ENCODE results near the gene RNF207. TPM values are rescaled to one million over a fixed set of nuclear protein-coding genes. Genes with fewer than 3 reads are reported as not detected.

The RNF207 gene
- total RNA-seq, 1 experiment from 2014 or later, result 4.9 TPM

DNA sequence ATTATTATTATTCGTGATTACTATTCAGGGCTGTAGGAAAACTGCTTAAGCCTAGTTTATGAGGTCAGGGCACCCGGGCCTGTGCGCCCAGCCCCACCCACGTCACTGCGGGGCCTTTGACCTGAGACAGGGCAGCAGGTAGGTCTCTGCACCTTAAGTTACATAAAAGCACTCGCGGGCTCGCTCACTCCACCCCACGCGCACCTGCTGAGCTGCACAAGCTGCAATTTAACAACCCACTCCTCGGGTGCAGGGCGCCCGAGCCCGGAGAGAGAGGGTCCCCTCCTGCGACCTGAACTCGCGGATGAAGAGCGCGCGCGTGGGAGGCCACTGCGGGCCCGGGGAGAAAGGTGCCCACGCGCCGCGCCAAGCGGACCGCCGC is 29.4 kb downstream of the RNF207 start:
- H3K4me1 Mint-ChIP-seq, result peaks cover 33 to 43% of the 10 kb centered on the region in 2 experiments
- Histone ChIP-seq H3K4ac (ENCODE audit: low read depth, low read length) (no peak overlapping the region), H2BK15ac (ENCODE audit: low read depth, low read length) (no peak overlapping the region), H4K8ac (replicated peaks; ENCODE audit: insufficient read length, low read depth, low read length) (no peak overlapping the region), H3K4me2 (ENCODE audit: insufficient read depth, insufficient read length, low read length) (peak overlapping the region; percentile 75), H3K27me3 (ENCODE audit: insufficient read depth, low read length) (no peaks in the 10 kb centered on the region), H2AFZ (ENCODE audit: low read length) (no peak overlapping the region), H3K23ac (ENCODE audit: insufficient read length, low read depth, low read length) (no peak overlapping the region), H3K79me2 (ENCODE audit: insufficient read depth, low read length) (peaks cover 6% of the 10 kb centered on the region; the same call in 1 of the 2 replicates), H3K56ac (ENCODE audit: insufficient read length, low read depth, low read length) (no peak overlapping the region), H4K91ac (ENCODE audit: insufficient read length, low read depth, low read length) (no peak overlapping the region), H2BK120ac (ENCODE audit: low read depth, low read length, poor library complexity, severe bottlenecking) (no peak overlapping the region), H3K23me2 (ENCODE audit: insufficient read length, low read depth, low read length, poor library complexity, severe bottlenecking) (peaks cover 10% of the 10 kb centered on the region), H4K20me1 (ENCODE audit: control insufficient read depth, insufficient read depth, insufficient read length) (no peaks in the 10 kb centered on the region), H3K4me1 (ENCODE audit: insufficient read depth, low read length) (peaks cover 2% of the 10 kb centered on the region; the same call in 1 of the 2 replicates), H3T11ph (ENCODE audit: low read length) (no peak overlapping the region), H2BK20ac (ENCODE audit: low read depth, low read length, poor library complexity, severe bottlenecking) (no peak overlapping the region), H3K18ac (ENCODE audit: insufficient read length, low read depth, low read length) (no peak overlapping the region), H2BK5ac (ENCODE audit: insufficient read length, low read length) (no peak overlapping the region), H2AK5ac (ENCODE audit: insufficient read length, low read length) (no peak overlapping the region), H3K14ac (ENCODE audit: insufficient read depth, low read length) (peak overlapping the region; percentile 53; the same call in 1 of the 2 replicates), H4K5ac (ENCODE audit: insufficient read length, low read depth, low read length) (no peak overlapping the region), H3K27ac (ENCODE audit: insufficient read length, low read depth, low read length) (no peak overlapping the region), H3K9ac (ENCODE audit: extremely low read depth, insufficient read length, low read length) (peak overlapping the region; percentile 94), H3K79me1 (ENCODE audit: insufficient read depth, low read depth, low read length, poor library complexity, severe bottlenecking) (peaks cover 11% of the 10 kb centered on the region), H3K9me3 (ENCODE audit: control insufficient read depth, low read depth, low read length) (no peaks in the 10 kb centered on the region), H2BK12ac (ENCODE audit: insufficient read length, low read depth, low read length) (no peak overlapping the region)
- no peak for DNase-seq
- H3K9me3 Mint-ChIP-seq, result no peaks in the 10 kb centered on the region; a peak in 2 of 5 replicates
- H3K36me3 Mint-ChIP-seq (ENCODE audit: insufficient read depth in 1 of 3, low read depth in 3 of 3), result peaks cover 26 to 42% (median 39%) of the 10 kb centered on the region in 3 experiments; a peak in 6 of 7 replicates
- H3K27ac Mint-ChIP-seq, result peak overlapping the region; percentile 58 to 95 (median 94); a peak in 4 of 7 replicates
- H3K4me3 Mint-ChIP-seq, result peak overlapping the region; percentile 87 to 92
- H3K27me3 Mint-ChIP-seq (ENCODE audit: low read depth), result no peaks in the 10 kb centered on the region
- WGBS (ENCODE audit: extremely low coverage, insufficient read length, low lambda C conversion rate), result no CpG with 5 or more reads among the region's 30 CpGs
- TF ChIP-seq, protein P1, sequence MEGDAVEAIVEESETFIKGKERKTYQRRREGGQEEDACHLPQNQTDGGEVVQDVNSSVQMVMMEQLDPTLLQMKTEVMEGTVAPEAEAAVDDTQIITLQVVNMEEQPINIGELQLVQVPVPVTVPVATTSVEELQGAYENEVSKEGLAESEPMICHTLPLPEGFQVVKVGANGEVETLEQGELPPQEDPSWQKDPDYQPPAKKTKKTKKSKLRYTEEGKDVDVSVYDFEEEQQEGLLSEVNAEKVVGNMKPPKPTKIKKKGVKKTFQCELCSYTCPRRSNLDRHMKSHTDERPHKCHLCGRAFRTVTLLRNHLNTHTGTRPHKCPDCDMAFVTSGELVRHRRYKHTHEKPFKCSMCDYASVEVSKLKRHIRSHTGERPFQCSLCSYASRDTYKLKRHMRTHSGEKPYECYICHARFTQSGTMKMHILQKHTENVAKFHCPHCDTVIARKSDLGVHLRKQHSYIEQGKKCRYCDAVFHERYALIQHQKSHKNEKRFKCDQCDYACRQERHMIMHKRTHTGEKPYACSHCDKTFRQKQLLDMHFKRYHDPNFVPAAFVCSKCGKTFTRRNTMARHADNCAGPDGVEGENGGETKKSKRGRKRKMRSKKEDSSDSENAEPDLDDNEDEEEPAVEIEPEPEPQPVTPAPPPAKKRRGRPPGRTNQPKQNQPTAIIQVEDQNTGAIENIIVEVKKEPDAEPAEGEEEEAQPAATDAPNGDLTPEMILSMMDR (conservative IDR thresholded peaks at IDR 0.05), result no peak
